K562 (cell line): Measurements from ENCODE around the gene PRSS21.

Experiments
- ARID2 ChIP-seq: fragments of 450-650 bp; IDR thresholded peaks from 2 replicates; pipeline ENCODE4 v1.6.1; 2017; ENCODE audit warnings: antibody characterized with exemption, mild to moderate bottlenecking
- ATF4 ChIP-seq: fragments of 450-650 bp; formaldehyde crosslinking; IDR thresholded peaks from 2 replicates; pipeline ENCODE4 v1.4.0; 2022; ENCODE audit warnings: mild to moderate bottlenecking, moderate library complexity
- ELF1 ChIP-seq: fragments of 200-800 bp; sonication (Bioruptor generic); IDR thresholded peaks from 2 replicates; pipeline ENCODE4 v1.6.1; 2016; ENCODE audit warnings: missing genetic modification characterization, missing compliant biosample characterization
- ETV6 ChIP-seq, 3 experiments: fragments of 150-350 bp in 1 of 3; sonication (generic) in 1 of 3; formaldehyde crosslinking in 1 of 3; IDR thresholded peaks; 2 replicates each; pipeline versions ENCODE4 v1.6.1 to v1.8.0; 2014 to 2022; ENCODE audit warnings: borderline replicate concordance in 2 of 3, low read depth in 2 of 3, antibody characterized with exemption in 1 of 3, low read length in 1 of 3, mild to moderate bottlenecking in 1 of 3, missing genetic modification reagents in 1 of 3
- FOXA1 ChIP-seq: fragments of 450-650 bp; IDR thresholded peaks from 2 replicates; pipeline ENCODE4 v1.6.1; 2016; ENCODE audit warnings: mild to moderate bottlenecking, borderline replicate concordance
- FOXM1 ChIP-seq, 2 experiments: fragments of 450-650 bp in 1 of 2; sonication (generic) in 1 of 2; formaldehyde crosslinking in 1 of 2; IDR thresholded peaks; 2 replicates each; pipeline versions ENCODE4 v1.6.1 to v1.9.0; 2017 to 2022; ENCODE audit warnings: low read depth in 2 of 2, mild to moderate bottlenecking in 2 of 2, missing genetic modification reagents in 1 of 2, moderate library complexity in 1 of 2
- JUN ChIP-seq, 2 experiments: sonication (generic) in 1 of 2; formaldehyde crosslinking in 1 of 2; IDR thresholded peaks; 2 replicates each; pipeline versions ENCODE4 v1.6.1 to v1.8.0; 2012 to 2022; ENCODE audit warnings: borderline replicate concordance in 2 of 2, mild to moderate bottlenecking in 2 of 2, improper control_type of control experiment in 1 of 2, low read depth in 1 of 2, low read length in 1 of 2, missing genetic modification reagents in 1 of 2
- MAX ChIP-seq: sonication (generic); formaldehyde crosslinking; IDR thresholded peaks from 2 replicates; pipeline ENCODE4 v1.9.0; 2022; ENCODE audit warnings: mild to moderate bottlenecking, missing genetic modification reagents
- PRPF4 ChIP-seq: fragments of 200-400 bp; formaldehyde crosslinking; IDR thresholded peaks from one replicate; pipeline ENCODE4 v1.6.1; 2017; ENCODE audit warnings: low read length, low read depth, mild to moderate bottlenecking; ENCODE audit not compliant: insufficient read depth, poor library complexity, severe bottlenecking
- RAD21 ChIP-seq, 2 experiments: fragments of 250-450 bp in 1 of 2; fragments of 450-650 bp in 1 of 2; sonication (Bioruptor Pico) in 1 of 2; formaldehyde crosslinking in 1 of 2; IDR thresholded peaks in 1 of 2; conservative IDR thresholded peaks in 1 of 2; 2 replicates each; pipeline versions ENCODE4 v1.4.0 to v1.8.0; 2020 to 2022; ENCODE audit warnings: mild to moderate bottlenecking in 2 of 2, moderate library complexity in 1 of 2
- SP1 ChIP-seq: sonication (generic); formaldehyde crosslinking; IDR thresholded peaks from 2 replicates; pipeline ENCODE4 v1.8.1; 2022; ENCODE audit warnings: mild to moderate bottlenecking, missing genetic modification reagents
- ZNF232 ChIP-seq: sonication (generic); formaldehyde crosslinking; IDR thresholded peaks from 2 replicates; pipeline ENCODE4 v1.8.0; 2022; ENCODE audit warnings: mild to moderate bottlenecking, missing genetic modification reagents

DNA sequence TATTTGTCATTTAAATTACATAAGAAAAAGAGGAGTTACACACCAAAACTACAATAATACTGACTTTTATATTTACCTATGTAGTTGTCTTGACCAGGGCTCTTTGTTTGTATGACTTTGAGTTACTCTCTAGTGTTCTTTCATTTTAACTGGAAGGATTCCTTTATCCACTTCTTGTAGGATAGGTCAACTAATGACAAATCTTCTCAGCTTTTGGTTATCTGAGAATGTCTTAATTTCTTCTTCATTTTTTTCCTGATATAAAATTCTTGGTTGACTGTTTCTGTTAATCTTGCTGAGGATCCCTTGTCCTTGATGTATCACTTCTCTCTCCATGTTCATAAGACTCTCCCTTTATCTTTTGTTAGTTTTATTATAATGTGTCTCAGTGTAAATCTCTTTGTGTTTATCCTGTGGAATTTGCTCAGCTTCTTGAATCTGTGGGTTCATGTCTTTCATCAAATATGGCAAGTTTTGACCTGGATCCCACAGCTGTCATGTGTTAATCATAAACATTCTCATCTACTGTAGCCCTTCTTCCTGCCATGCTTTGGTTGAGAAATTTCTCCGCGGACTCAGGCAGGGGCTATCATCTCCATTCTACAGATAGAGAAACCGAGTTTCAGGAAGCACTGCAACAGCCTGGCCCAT lies 13.4 kb upstream of the PRSS21 start:
- TF ChIP-seq MAX (CRISPR knock-in tag): no peak
- TF ChIP-seq SP1 (CRISPR knock-in tag): no peak
- TF ChIP-seq ATF4 (CRISPR knock-in tag): no peak
- no peak for TF ChIP-seq ZNF232 (CRISPR knock-in tag)
- TF ChIP-seq PRPF4: no peak
- no peak for TF ChIP-seq FOXA1
- TF ChIP-seq ARID2: no peak
- TF ChIP-seq ETV6 (IDR thresholded peaks at IDR 0.05; ENCODE audit: borderline replicate concordance in 1 of 2, low read depth in 2 of 2, low read length in 1 of 2): no peak
- TF ChIP-seq ETV6 (CRISPR knock-in tag; IDR thresholded peaks at IDR 0.05; ENCODE audit: borderline replicate concordance): no peak
- no peak for TF ChIP-seq FOXM1 (IDR thresholded peaks at IDR 0.05; ENCODE audit: low read depth)
- no peak for TF ChIP-seq FOXM1 (CRISPR knock-in tag; IDR thresholded peaks at IDR 0.05; ENCODE audit: low read depth)
- no peak for TF ChIP-seq ELF1 (tag)
- no peak for TF ChIP-seq RAD21 (CRISPR knock-in tag; conservative IDR thresholded peaks at IDR 0.05 in 1 of 2, IDR thresholded peaks at IDR 0.05 in 1 of 2)
- TF ChIP-seq JUN (IDR thresholded peaks at IDR 0.05; ENCODE audit: borderline replicate concordance, low read depth, low read length): no peak
- no peak for TF ChIP-seq JUN (CRISPR knock-in tag; IDR thresholded peaks at IDR 0.05; ENCODE audit: borderline replicate concordance)
